Measurements from ENCODE around the gene BCCIP. TPM values are rescaled to one million over a fixed set of nuclear protein-coding genes. Genes with fewer than 3 reads are reported as not detected.

Gene BCCIP
- total and polyA plus RNA-seq, 11 donors, result 31.3 to 81.0 (median 44.5) TPM

DNA sequence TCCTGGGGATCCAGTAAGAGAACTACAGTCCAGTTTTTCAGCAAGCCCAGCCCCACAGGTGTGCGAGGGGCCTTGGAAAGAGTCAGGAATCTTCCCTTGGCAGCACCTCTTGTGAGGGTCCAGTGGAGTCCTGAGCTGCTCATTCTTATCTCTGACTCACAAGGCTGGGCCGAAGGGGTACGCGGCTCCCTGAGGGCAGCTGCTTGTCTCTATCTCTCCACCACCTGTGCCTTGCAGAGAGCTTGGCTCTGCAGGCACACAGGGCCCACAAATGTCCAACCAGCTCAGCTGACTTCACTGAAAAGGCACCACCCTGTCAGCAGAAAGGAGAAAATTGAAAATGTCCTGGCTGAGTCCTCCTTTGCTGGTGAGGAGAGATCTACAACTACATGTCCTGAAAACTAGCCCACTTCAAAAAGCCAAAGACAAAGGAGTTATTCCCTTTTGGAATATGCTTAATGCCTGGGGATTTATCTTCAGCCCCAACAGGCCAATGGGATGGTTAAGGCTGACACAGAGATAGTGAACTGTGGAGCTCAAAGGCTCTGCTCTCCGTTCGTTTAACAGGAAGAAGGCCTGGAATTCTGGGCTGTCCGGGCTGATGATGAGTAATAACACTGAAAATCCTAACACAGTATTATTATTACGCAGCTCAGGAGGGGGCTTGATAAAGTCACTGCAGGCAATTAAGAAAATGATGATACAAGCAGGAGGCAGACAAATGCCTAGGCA is 23.7 kb upstream of the BCCIP start:
- Histone ChIP-seq H3K4me1 (peaks cover 0 to 10% (median 1%) of the 10 kb centered on the region in 12 donors), H3K36me3 (peaks cover 0 to 86% (median 66%) of the 10 kb centered on the region in 9 donors), H3K27ac (no peak overlapping the region), H3K4me3 (no peak overlapping the region), H3K27me3 (no peaks in the 10 kb centered on the region), H3K9me3 (no peaks in the 10 kb centered on the region)
- intact Hi-C loops (cut with DNase I), result loop anchor here in 1 of 10 donors (10.0 kb wide), 1 partner anchor 825 kb away; no protein-coding TSS in a partner anchor
- ATAC-seq (no peak), DNase-seq (no peak)
- no peak for TF ChIP-seq POLR2A (IDR thresholded peaks at IDR 0.05)
- TF ChIP-seq, protein P1, sequence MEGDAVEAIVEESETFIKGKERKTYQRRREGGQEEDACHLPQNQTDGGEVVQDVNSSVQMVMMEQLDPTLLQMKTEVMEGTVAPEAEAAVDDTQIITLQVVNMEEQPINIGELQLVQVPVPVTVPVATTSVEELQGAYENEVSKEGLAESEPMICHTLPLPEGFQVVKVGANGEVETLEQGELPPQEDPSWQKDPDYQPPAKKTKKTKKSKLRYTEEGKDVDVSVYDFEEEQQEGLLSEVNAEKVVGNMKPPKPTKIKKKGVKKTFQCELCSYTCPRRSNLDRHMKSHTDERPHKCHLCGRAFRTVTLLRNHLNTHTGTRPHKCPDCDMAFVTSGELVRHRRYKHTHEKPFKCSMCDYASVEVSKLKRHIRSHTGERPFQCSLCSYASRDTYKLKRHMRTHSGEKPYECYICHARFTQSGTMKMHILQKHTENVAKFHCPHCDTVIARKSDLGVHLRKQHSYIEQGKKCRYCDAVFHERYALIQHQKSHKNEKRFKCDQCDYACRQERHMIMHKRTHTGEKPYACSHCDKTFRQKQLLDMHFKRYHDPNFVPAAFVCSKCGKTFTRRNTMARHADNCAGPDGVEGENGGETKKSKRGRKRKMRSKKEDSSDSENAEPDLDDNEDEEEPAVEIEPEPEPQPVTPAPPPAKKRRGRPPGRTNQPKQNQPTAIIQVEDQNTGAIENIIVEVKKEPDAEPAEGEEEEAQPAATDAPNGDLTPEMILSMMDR (IDR thresholded peaks at IDR 0.05), result no peak
- 78 to 83% (median 82%) methylated on average over 8 of the region's 8 CpGs for WGBS, 4 donors

DNA sequence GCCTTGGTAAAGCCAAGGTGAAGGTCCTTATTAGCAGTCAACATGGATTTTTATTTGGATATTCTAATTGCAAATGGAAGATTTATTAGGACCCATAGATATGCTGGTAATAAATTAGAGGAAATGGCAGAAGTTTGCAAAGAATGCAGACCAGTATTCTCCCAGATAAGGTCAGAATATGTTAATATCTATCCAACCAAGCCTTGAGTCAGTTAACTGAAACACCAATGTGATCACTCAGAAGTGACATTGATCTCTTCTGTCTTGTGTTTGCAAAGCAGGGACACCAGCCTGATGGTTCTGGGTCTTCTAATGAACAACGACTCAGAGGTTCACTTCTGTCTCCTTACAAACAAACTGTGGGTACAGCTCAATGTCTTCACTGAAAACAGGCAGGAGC is 21.8 kb upstream of the BCCIP start:
- no peaks in the 10 kb centered on the region for H3K27me3 ChIP-seq
- intact Hi-C loops (cut with DNase I), result loop anchor here in 1 of 10 donors (10.0 kb wide), 1 partner anchor 827 kb away; no protein-coding TSS in a partner anchor
- DNase-seq (no peak), ATAC-seq (no peak)
- H3K4me1 ChIP-seq, result no peaks in the 10 kb centered on the region
- H3K4me3 ChIP-seq, result no peak overlapping the region
- WGBS, 4 donors, result 90 to 100% (median 96%) methylated on average over 1 of the region's 1 CpG
- H3K27ac ChIP-seq, result no peak overlapping the region
- TF ChIP-seq, protein P1 (IDR thresholded peaks at IDR 0.05), result no peak
- TF ChIP-seq POLR2A (IDR thresholded peaks at IDR 0.05), result no peak
- H3K36me3 ChIP-seq, result peaks cover 0 to 86% (median 77%) of the 10 kb centered on the region in 9 donors
- no peaks in the 10 kb centered on the region for H3K9me3 ChIP-seq

DNA sequence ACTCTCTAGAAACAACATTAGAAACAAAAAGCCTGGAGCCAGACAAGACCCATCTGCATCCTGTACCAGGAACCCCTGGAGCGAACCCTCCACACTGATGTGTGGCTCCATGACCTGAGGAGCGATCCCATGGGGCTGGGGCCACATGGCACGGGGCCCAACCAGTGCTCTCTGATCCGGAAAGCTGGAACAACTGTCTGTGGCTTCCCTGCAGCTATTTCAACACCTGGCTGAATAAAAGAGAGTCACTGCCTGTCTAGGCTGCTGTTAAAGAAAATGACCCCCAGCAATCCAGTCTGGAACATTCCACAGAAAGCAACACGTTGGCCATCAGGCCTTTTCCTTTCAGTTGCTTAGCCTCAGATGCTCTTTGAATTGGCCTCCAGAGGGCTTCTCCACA is 21.2 kb upstream of the BCCIP start:
- Histone ChIP-seq H3K36me3 (peaks cover 0 to 86% (median 78%) of the 10 kb centered on the region in 9 donors), H3K27me3 (no peaks in the 10 kb centered on the region), H3K4me1 (no peaks in the 10 kb centered on the region), H3K9me3 (no peaks in the 10 kb centered on the region), H3K27ac (no peak overlapping the region), H3K4me3 (no peak overlapping the region)
- 77 to 88% (median 81%) methylated on average over 4 to 5 of the region's 5 CpGs for WGBS, 4 donors
- DNase-seq, result no peak
- intact Hi-C loops (cut with DNase I), result loop anchor here in 1 of 10 donors (10.0 kb wide), 1 partner anchor 827 kb away; no protein-coding TSS in a partner anchor
- no peak for TF ChIP-seq POLR2A (IDR thresholded peaks at IDR 0.05)
- TF ChIP-seq, protein P1 (IDR thresholded peaks at IDR 0.05), result no peak
- no peak for ATAC-seq

DNA sequence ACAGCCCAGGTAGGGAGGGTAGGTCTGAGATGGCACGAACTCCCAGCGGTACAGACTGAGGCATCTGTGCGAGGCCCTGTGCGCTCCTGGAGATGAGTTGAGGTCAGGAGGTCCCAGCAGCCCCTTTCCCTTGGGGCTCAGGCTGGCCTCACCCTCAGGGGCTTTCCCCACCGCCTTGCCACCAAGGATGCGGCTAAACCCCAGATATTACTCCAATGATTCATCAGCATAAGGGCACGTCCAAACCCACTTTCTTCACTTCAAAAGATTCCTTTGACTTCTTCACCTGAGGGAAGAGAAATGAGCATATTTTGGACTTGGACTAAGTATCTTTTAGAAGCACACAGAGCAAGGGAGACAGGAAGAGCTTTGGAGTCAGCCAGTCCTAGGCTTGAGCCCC is 20.6 kb upstream of the BCCIP start:
- H3K4me3 ChIP-seq, result no peak overlapping the region
- DNase-seq (no peak), ATAC-seq (no peak)
- TF ChIP-seq POLR2A (IDR thresholded peaks at IDR 0.05), result no peak
- TF ChIP-seq, protein P1 (IDR thresholded peaks at IDR 0.05), result no peak
- no peak overlapping the region for H3K27ac ChIP-seq
- H3K27me3 ChIP-seq, result no peaks in the 10 kb centered on the region
- no peaks in the 10 kb centered on the region for H3K9me3 ChIP-seq
- no peaks in the 10 kb centered on the region for H3K4me1 ChIP-seq
- intact Hi-C loops (cut with DNase I), result loop anchor here in 2 of 10 donors (1.0 to 10.0 kb wide), 2 partner anchors 27 to 828 kb away; partner anchors contain the start of gene MMP21 (in 1 of the 2)
- WGBS, 4 donors, result 93 to 99% (median 96%) methylated on average over 7 of the region's 7 CpGs
- H3K36me3 ChIP-seq, result peaks cover 0 to 86% (median 78%) of the 10 kb centered on the region in 9 donors
